Caco-2 (cell line): ENCODE results near the gene AGFG2. TPM values are rescaled to one million over a fixed set of nuclear protein-coding genes. Genes with fewer than 3 reads are reported as not detected.

ENCODE experiments used
- BruUV-seq: library from RNA; stranded (reverse); fragments of 400-500 nt; replicated peaks from 2 replicates; lab custom pipeline; 2021; lab: Mats Ljungman, UMichigan
- CTCF ChIA-PET: fragments of 300-600 bp; sonication (Branson Sonifier 250); formaldehyde crosslinking; loops from one replicate; lab custom pipeline; 2022; ENCODE audit warnings: antibody characterized with exemption; lab: Charles Lee
- POLR2A ChIA-PET: fragments of 300-600 bp; sonication (Branson Sonifier 250); formaldehyde crosslinking; loops from one replicate; lab custom pipeline; 2022; ENCODE audit warnings: antibody characterized with exemption; lab: Charles Lee
- DNase-seq, 2 experiments: peaks; one replicate each; pipeline versions ENCODE4 v3.0.0 to v3.0.0-alpha.2; 2020 to 2022
- H3K27me3 ChIP-seq: replicated peaks from 2 replicates; pipeline ENCODE4 v1.6.0; 2011; ENCODE audit warnings: low read length; ENCODE audit not compliant: control insufficient read depth, insufficient read depth
- H3K36me3 ChIP-seq: 2 replicates; pipeline ENCODE4 v1.5.1; 2011; ENCODE audit warnings: low read length; ENCODE audit not compliant: control insufficient read depth, insufficient read depth
- H3K4me1 ChIP-seq: fragments of 250-450 bp; sonication (Bioruptor Pico); 2 replicates; pipeline ENCODE4 v1.5.1; 2020; ENCODE audit warnings: mild to moderate bottlenecking
- H3K4me3 ChIP-seq: 2 replicates; pipeline ENCODE4 v1.5.1; 2011; ENCODE audit warnings: low read depth, mild to moderate bottlenecking, control low read depth, low read length
- H3K9me3 ChIP-seq: fragments of 250-450 bp; sonication (Bioruptor Pico); 2 replicates; pipeline ENCODE4 v1.5.1; 2020; ENCODE audit warnings: mild to moderate bottlenecking, moderate library complexity
- H3K27ac Mint-ChIP-seq: one replicate; pipeline ENCODE4 v1.8.0; 2022; ENCODE audit warnings: mixed read lengths; ENCODE audit not compliant: unreplicated experiment
- H3K27me3 Mint-ChIP-seq: one replicate; pipeline ENCODE4 v1.8.0; 2022; ENCODE audit warnings: mixed read lengths; ENCODE audit not compliant: insufficient read depth, unreplicated experiment
- H3K36me3 Mint-ChIP-seq: one replicate; pipeline ENCODE4 v1.8.0; 2022; ENCODE audit warnings: mild to moderate bottlenecking, mixed read lengths; ENCODE audit not compliant: insufficient read depth, unreplicated experiment
- H3K4me1 Mint-ChIP-seq: one replicate; pipeline ENCODE4 v1.8.0; 2022; ENCODE audit warnings: low read depth, mixed read lengths; ENCODE audit not compliant: unreplicated experiment
- H3K4me3 Mint-ChIP-seq: one replicate; pipeline ENCODE4 v1.8.0; 2022; ENCODE audit warnings: mild to moderate bottlenecking, moderate library complexity, mixed read lengths; ENCODE audit not compliant: unreplicated experiment
- H3K9me3 Mint-ChIP-seq: one replicate; pipeline ENCODE4 v1.8.0; 2022; ENCODE audit warnings: mixed read lengths; ENCODE audit not compliant: unreplicated experiment
- intact Hi-C: fragments of 100-400 bp; cut with micrococcal nuclease; formaldehyde crosslinking; loops from one replicate; pipeline ENCODE4 v1.10.0; 2022; ENCODE audit not compliant: unreplicated experiment
- total RNA-seq: library from RNA; stranded (reverse); gene quantifications from 2 replicates; pipeline ENCODE4 v1.2.3, GENCODE V29; 2022
- TF ChIP-seq, protein P1 (sequence below), 2 experiments: fragments of 200-600 bp in 1 of 2; IDR thresholded peaks; 1 replicate in 1 of 2; 2 replicates in 1 of 2; pipeline versions ENCODE4 v1.5.1 to v1.8.0; 2011 to 2022; ENCODE audit warnings: antibody characterized with exemption in 1 of 2, control low read depth in 1 of 2, inconsistent platforms in 1 of 2, low read depth in 1 of 2, low read length in 1 of 2, mild to moderate bottlenecking in 1 of 2, moderate library complexity in 1 of 2; ENCODE audit not compliant: insufficient read depth in 1 of 2, severe bottlenecking in 1 of 2, unreplicated experiment in 1 of 2

AGFG2 gene
- total RNA-seq, 1 experiment from 2014 or later, result 60.7 TPM

DNA sequence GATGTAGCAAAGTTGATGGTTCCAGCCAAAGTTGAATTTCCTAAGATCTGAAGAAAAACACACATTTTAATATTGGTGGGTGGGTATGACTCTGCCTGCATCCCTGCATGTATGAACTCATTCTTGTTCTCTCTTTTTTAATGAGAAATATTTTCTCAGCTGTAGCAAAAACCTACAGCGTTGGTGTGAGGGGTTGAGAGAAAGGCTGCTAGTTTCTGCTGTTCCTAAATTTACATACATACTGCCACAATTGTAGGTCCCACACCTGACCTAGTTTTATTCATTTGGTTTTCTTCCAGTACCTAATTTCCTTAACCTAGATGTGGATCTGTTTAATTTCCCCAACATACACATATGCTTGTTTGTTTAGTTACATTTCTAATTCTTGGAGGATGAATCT lies 4.6 kb downstream of the AGFG2 start:
- peaks cover 67% of the 10 kb centered on the region for H3K4me1 ChIP-seq
- H3K9me3 ChIP-seq, result no peaks in the 10 kb centered on the region
- TF ChIP-seq, protein P1, sequence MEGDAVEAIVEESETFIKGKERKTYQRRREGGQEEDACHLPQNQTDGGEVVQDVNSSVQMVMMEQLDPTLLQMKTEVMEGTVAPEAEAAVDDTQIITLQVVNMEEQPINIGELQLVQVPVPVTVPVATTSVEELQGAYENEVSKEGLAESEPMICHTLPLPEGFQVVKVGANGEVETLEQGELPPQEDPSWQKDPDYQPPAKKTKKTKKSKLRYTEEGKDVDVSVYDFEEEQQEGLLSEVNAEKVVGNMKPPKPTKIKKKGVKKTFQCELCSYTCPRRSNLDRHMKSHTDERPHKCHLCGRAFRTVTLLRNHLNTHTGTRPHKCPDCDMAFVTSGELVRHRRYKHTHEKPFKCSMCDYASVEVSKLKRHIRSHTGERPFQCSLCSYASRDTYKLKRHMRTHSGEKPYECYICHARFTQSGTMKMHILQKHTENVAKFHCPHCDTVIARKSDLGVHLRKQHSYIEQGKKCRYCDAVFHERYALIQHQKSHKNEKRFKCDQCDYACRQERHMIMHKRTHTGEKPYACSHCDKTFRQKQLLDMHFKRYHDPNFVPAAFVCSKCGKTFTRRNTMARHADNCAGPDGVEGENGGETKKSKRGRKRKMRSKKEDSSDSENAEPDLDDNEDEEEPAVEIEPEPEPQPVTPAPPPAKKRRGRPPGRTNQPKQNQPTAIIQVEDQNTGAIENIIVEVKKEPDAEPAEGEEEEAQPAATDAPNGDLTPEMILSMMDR (IDR thresholded peaks at IDR 0.05; ENCODE audit: insufficient read depth in 1 of 2, low read depth in 1 of 2, low read length in 1 of 2, severe bottlenecking in 1 of 2, unreplicated experiment in 1 of 2), result no peak
- H3K27ac Mint-ChIP-seq, result peak overlapping the region; percentile 80
- peak overlapping the region; percentile 52 for H3K4me3 Mint-ChIP-seq
- peaks cover 31% of the 10 kb centered on the region for H3K36me3 Mint-ChIP-seq
- no TSS peak for BruUV-seq
- CTCF ChIA-PET, result no interaction called here
- intact Hi-C loops, result no loop called here
- no peaks in the 10 kb centered on the region for H3K36me3 ChIP-seq
- H3K4me1 Mint-ChIP-seq, result peaks cover 59% of the 10 kb centered on the region
- no peaks in the 10 kb centered on the region for H3K27me3 ChIP-seq
- H3K4me3 ChIP-seq, result no peak overlapping the region
- no peak for DNase-seq
- H3K27me3 Mint-ChIP-seq, result no peaks in the 10 kb centered on the region
- no peaks in the 10 kb centered on the region for H3K9me3 Mint-ChIP-seq
- POLR2A ChIA-PET, result no interaction called here

DNA sequence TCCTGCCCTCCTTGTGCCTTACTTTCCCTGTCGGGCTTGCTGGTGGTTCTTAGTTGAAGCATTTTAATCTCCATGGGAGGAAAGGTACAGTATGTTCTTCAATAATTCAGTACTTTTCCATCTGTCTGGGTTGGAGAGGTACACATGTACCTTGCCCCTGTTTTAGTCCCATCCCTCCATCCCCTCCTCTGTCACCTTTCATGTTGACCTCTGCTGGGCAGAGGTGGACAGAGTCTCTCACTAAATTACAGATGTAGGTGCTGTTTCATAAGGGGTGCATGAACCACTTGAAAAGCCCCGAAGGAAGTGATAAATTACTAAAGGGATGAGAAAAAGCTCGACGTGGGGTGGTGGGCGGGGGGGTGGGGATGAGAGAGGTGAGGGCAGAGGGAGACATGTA lies 5.4 kb downstream of the AGFG2 start:
- TF ChIP-seq, protein P1 (IDR thresholded peaks at IDR 0.05; ENCODE audit: insufficient read depth in 1 of 2, low read depth in 1 of 2, low read length in 1 of 2, severe bottlenecking in 1 of 2, unreplicated experiment in 1 of 2), result no peak
- no peaks in the 10 kb centered on the region for H3K9me3 Mint-ChIP-seq
- peaks cover 30% of the 10 kb centered on the region for H3K36me3 Mint-ChIP-seq
- Histone ChIP-seq H3K36me3 (no peaks in the 10 kb centered on the region), H3K9me3 (no peaks in the 10 kb centered on the region), H3K4me3 (no peak overlapping the region), H3K4me1 (peaks cover 67% of the 10 kb centered on the region), H3K27me3 (no peaks in the 10 kb centered on the region)
- H3K27ac Mint-ChIP-seq, result peak overlapping the region; percentile 80
- no peaks in the 10 kb centered on the region for H3K27me3 Mint-ChIP-seq
- POLR2A ChIA-PET, result no interaction called here
- H3K4me3 Mint-ChIP-seq, result peak overlapping the region; percentile 52
- no TSS peak for BruUV-seq
- CTCF ChIA-PET, result interaction anchor here (1.7 kb wide), 1 partner anchor 15 kb away, joined by 8 read pairs; no protein-coding TSS in a partner anchor
- H3K4me1 Mint-ChIP-seq, result peaks cover 62% of the 10 kb centered on the region
- DNase-seq, result no peak
- intact Hi-C loops, result loop anchor here (2.0 kb wide), 1 partner anchor 62 kb away; the partner anchor contains the start of gene NYAP1

DNA sequence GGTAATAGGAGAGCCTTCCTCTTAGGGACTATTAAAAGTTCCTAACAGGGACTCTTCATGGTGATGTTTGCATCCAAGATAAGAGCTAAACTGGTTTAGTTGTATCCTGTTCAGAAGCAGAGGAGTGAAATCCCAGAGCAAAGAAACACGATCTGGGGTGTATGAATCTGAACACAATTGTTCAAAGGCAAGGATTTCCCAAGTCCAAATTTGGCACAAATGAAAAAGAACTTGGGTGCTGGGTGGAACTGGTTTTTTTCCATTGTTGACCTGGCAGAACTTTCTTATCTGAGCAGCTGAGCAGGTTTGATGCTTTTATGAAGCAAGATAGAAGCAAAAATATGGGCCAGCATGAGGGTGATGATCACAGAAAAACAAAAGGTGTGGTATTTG lies 6.0 kb downstream of the AGFG2 start:
- DNase-seq, result peak in 1 of 2 experiments; percentile 63
- intact Hi-C loops, result loop anchor here (1.0 to 5.0 kb wide), 3 partner anchors 14 to 62 kb away; partner anchors contain the start of gene NYAP1
- Histone ChIP-seq H3K27me3 (no peaks in the 10 kb centered on the region), H3K4me1 (peaks cover 67% of the 10 kb centered on the region), H3K9me3 (no peaks in the 10 kb centered on the region), H3K4me3 (no peak overlapping the region), H3K36me3 (no peaks in the 10 kb centered on the region)
- TF ChIP-seq, protein P1 (IDR thresholded peaks at IDR 0.05; ENCODE audit: insufficient read depth in 1 of 2, low read depth in 1 of 2, low read length in 1 of 2, severe bottlenecking in 1 of 2, unreplicated experiment in 1 of 2), result no peak
- Mint-ChIP-seq H3K4me1 (peaks cover 62% of the 10 kb centered on the region), H3K4me3 (peak overlapping the region; percentile 52), H3K36me3 (peaks cover 34% of the 10 kb centered on the region), H3K27me3 (no peaks in the 10 kb centered on the region), H3K27ac (peak overlapping the region; percentile 80), H3K9me3 (no peaks in the 10 kb centered on the region)
- ChIA-PET CTCF (interaction anchor here (0.9 to 1.7 kb wide), 2 partner anchors 14 to 40 kb away, joined by 3 to 8 read pairs; no protein-coding TSS in a partner anchor), POLR2A (interaction anchor here (0.8 to 1.1 kb wide), 2 partner anchors 15 to 116 kb away, joined by 3 to 7 read pairs; partner anchors contain the start of gene ZCWPW1)
- no TSS peak for BruUV-seq
